D341Med (cell line): ENCODE measurements around the gene RAB21.

Experiments used
- DNase-seq: peaks from one replicate; pipeline ENCODE4 v3.0.0; 2012; ENCODE audit warnings: low spot score

The RAB21 gene, protein sequence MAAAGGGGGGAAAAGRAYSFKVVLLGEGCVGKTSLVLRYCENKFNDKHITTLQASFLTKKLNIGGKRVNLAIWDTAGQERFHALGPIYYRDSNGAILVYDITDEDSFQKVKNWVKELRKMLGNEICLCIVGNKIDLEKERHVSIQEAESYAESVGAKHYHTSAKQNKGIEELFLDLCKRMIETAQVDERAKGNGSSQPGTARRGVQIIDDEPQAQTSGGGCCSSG

GRCh38 chr12:71754461-71755145 is at the start of gene RAB21:
TSS of gene RAB21 (plus strand) at chr12:71754863. CDS start at chr12:71755130, 267 bp downstream.
- peak; percentile 99 for DNase-seq

DNA sequence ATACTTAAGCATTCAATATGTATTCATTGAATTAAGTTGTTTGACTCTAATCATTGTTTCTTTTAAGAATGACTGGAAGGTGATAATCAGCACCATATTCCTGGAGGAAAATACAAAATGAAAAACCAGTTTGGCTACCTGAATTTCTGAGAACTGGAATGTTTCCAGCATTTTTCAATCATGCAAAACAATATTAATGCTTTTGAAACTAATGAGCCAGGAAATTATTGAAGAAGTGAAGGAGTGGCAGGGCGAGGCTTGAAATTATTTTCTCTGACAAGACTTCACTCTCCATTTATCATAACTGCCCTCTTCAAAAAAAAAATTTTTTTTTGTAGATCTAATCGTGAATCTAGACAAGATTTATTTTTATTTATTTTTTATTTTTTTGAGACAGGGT is 49.7 kb upstream of the RAB21 start:
- DNase-seq = no peak

DNA sequence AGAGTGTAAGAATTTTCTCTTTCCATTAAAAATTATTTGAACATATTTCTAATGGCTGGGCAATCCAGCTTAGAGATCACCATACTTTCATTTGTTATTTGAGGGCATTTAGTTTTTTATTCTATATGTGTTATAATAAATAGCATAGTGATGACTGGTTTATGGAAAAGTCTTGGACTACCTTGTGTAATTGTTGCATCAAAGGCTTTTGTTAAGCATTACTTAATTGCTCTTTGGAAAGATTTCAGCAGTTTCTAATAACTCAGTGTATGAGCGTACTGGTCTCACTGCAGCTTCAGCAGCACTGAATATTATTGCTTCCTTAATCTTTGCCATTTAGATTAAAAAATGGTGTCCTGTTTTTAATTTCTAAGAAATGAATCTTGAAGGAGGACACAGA is 46.0 kb upstream of the RAB21 start:
- no peak for DNase-seq

GRCh38 chr12:71710276-71711125 is 44.2 kb upstream of the RAB21 start:
- no peak for DNase-seq

- DNase-seq = no peak
These were observed 36.1 kb upstream of the RAB21 start for GRCh38 chr12:71718611-71719010.

GRCh38 chr12:71719647-71720370 is 34.9 kb upstream of the RAB21 start:
- DNase-seq = no peak

DNA sequence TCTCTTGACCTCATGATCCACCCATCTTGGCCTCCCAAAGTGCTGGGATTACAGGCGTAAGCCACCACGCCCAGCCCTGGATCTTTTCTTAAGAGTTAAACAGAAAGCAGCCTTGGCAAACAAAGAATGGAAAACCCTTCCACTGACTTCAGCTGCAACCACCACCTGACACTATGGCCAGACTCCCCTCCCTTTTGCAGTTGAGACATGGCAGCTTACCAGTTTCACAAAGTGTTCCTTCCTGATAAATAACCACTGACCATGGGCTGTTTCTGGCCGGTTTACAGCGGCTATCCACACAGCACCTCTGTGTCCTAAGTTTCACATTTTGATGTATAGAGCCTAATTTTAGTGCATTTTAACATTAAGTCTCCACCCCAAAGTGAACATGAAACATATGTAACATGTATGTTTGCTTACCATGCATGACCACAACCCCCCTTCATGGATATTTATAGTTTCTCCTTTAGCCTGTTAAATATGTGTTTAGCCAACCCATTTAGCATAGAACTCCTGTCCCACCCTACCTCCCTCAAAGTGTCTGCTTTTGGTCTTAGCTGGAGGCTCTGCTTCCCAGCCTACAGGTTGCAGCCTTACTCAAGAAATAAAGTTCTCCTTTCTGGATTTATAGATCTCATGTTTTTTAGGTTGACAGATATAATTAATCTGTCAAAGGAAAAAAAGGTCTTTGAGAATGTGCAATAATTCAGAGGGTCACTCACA is 32.7 kb upstream of the RAB21 start:
- no peak for DNase-seq

DNA sequence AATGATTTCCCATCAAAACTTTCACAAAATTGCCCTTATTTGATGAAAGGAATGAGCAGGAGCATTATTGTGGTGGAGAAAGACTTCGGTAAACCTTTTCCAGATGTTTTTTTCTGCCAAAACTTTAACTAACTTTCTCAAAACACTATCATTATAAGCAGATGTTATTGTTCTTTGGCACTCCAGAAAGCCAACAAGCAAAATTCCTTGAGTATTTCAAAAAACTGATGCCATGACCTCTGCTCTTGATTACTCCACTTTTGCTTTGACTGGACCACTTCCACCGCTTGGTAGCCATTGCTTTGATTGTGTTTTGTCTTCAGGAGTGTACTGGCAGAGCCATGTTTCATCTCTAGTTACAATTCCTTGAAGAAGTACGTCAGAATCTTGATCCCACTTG is 29.7 kb upstream of the RAB21 start:
- DNase-seq = no peak

DNA sequence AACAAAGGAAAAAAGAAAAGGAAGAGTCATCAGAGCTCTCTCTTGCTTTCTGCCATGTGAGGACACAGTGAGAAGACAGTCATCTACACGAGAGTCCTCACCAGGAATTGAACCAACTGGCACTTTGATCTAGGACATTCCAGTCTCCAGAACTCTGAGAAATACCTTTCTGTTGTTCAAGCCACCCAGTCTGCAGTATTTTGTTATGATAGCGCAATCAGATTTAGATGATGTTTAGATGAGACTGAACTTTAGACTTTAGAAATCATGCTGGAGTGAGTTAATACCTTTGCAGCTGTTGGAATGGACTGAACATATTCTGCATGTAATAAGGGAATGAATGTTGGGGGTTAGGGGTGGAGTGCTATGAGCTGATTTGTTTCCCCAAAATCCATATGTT is 28.1 kb upstream of the RAB21 start:
- DNase-seq = no peak

DNA sequence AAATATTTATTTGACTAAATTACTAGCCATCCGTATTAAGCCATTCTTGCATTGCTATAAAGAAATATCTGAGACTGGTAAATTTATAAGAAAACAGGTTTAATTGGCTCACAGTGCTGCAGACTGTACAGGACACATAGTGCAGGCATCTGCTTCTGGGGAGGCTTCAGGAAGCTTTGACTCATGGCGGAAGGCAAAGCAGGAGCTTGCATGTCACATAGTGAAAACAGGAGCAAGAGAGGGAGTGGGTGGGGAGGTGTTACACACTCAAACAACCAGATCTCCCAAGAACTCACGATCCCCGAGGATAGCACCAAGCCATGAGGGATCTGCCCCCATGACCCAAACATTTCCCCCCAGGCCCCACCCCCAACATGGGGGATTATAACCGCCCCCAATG is 26.7 kb upstream of the RAB21 start:
- no peak for DNase-seq

DNA sequence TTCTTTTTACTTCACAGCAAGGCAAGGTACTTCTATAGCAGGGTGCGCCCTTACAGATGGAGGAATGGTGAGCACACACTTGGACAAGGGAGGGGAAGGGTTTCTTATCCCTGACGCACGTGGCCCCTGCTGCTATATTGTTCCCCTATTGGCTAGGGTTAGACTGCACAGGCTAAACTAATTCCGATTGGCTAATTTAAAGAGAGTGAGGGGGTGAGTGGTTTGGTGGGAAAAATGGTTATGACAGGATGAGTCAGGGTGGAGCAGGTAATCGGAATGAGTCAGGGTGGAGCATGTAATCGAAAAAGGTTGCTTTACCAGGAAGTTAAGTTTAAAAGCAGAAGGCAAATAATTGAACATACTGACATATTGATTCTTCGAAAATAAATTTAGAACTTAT is 23.7 kb upstream of the RAB21 start:
- DNase-seq = no peak

GRCh38 chr12:71731439-71732356 is 23.0 kb upstream of the RAB21 start:
- DNase-seq = peak; percentile 39

DNA sequence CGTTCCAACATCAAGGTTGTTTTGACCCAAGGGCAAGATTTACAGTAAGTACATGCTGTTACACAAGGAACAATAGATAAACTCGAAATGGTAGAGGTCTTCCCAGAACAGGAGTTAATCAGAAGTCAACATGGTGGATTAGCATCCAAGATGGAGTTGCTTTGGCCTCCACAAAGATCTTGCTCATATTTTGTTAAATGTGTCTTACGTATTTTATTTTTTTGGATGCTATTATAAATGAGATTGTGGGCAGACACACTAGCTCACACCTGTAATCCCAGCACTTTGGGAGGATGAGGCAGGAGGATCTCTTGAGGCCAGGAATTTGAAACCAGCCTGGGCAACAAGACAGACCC is 22.3 kb upstream of the RAB21 start:
- no peak for DNase-seq

DNA sequence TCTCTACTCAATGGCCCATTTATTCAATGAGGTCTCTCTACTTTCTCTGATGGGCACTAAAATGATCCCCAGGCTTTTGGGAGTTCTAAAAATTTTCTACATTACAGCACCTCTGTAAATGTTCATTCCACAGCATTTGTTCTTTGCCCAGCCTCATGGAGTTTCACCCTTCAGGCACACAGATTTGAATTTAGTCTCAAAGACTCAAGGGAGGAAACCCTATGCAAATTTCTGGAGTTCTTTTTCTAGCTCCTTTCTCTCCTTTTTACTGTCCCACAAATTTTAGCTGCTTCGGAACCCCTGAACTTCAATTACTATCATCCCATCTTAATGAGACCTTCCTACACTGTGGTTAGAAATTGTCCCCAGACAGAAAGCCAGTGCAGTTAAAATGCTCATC is 17.5 kb upstream of the RAB21 start:
- DNase-seq = no peak

DNA sequence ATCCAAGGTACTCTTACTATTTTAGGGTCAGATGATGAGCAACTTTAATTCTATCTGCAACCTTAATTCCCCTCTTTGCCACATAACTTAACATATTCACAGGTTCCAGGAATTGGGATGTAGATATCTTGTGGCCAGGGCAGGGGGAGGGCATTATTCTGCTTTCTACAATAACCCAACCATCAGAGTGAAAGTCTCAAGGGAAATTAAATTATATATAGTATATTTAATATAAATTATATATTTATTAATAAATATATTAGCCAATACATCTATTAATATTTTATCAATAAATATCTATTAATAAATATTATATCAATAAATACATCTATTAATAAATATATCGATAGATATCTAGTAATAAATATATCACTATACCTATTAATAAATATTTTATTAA is 11.7 kb upstream of the RAB21 start:
- no peak for DNase-seq

DNA sequence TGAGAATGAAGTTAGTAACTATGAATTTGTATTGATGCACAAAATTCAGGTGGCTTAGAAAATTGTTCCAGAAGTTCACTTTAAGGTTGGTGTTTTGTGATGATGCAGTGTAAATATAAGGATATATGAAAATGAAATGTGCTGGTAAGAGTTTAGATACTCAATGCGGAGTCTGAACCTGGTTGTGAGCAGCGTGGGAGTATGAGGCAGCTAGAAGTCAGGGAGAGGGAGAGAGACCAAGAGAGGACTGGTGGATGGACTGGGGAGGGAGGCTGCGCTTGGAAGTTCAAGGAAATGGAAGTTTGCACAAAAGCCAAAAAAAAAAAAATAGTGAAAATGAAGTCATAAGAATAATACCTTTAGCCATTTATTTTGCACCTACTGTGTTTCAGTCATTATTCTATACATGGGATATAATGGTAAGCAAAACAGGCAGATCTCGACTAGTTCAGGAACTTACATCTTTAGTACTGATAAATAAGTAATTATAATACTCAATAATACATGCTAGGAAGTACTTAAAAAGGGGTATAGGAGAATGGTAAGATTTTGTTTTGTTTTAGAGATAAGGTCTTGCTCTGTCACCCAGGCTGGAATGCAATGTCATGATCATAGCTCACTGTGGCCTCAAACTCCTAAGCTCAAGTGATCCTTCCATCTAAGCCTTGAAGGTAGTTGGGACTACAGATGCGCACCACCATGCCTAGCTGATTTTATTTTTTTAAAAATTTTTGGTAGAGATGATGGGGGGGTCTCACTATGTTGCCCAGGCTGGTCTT is 10.0 kb upstream of the RAB21 start:
- DNase-seq = no peak

DNA sequence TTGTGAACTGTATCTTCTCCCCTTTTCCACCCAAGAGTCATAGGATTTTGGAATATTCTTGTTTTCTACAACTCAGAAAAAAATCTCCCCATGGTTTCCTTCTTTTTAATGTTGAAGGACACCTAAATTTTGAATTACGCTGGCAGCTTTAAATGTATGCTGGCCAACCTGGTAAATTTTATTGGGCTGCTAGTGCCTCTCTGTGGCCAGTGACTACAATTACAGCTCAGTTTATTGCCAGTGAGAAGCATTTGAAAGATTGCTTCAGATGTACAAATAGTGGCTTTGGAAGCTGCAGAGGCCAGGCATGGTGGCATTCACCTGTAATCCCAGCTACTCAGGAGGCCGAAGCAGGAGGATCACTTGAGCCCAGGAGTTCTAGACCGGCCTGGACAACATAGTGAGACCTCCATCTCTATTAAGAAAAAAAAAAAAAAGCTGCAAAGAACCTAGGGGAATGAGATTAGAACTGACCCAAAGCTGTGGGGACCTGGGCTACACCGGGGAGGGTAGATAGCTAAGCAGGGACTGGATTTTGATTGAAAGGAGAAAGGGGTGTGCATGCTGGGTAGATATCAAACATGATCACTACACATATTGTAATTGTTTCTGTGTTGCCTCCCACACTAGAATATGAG is 7.6 kb upstream of the RAB21 start:
- peak; percentile 64 for DNase-seq

- no peak for DNase-seq
These were observed 6.4 kb upstream of the RAB21 start for GRCh38 chr12:71748081-71748850.

- no peak for DNase-seq
These were observed 5.0 kb upstream of the RAB21 start for GRCh38 chr12:71749666-71750065.
